ENCODE measurements around the gene UBE2U.

The UBE2U gene

GRCh38 chr1:64203420-64203819 is at the start of gene UBE2U:
TSS of gene UBE2U (plus strand) at chr1:64203623. CDS start at chr1:64204051, 428 bp downstream.
- no peak for DNase-seq
- ATAC-seq = no peak

GRCh38 chr1:64155278-64155677 is 48.1 kb upstream of the UBE2U start:
- DNase-seq (no peak), ATAC-seq (no peak)

GRCh38 chr1:64161357-64161941 is 42.0 kb upstream of the UBE2U start:
- ATAC-seq = no peak
- no peak for DNase-seq

GRCh38 chr1:64162151-64162550 is 41.3 kb upstream of the UBE2U start:
- ATAC-seq = no peak
- no peak for DNase-seq

- DNase-seq = no peak
- no peak for ATAC-seq
Measured at GRCh38 chr1:64162804-64163203, 40.6 kb upstream of the UBE2U start.

GRCh38 chr1:64163431-64163830 is 40.0 kb upstream of the UBE2U start:
- DNase-seq (no peak), ATAC-seq (no peak)

- DNase-seq = no peak
- ATAC-seq = no peak
Measured at GRCh38 chr1:64163970-64164369, 39.5 kb upstream of the UBE2U start.

GRCh38 chr1:64166629-64167028 is 36.8 kb upstream of the UBE2U start:
- ATAC-seq (no peak), DNase-seq (no peak)

- ATAC-seq (no peak), DNase-seq (no peak)
Measured at GRCh38 chr1:64167176-64167575, 36.2 kb upstream of the UBE2U start.

GRCh38 chr1:64171246-64171645 is 32.2 kb upstream of the UBE2U start:
- DNase-seq (no peak), ATAC-seq (peak; percentile 8)

GRCh38 chr1:64171797-64172281 is 31.6 kb upstream of the UBE2U start:
- DNase-seq (no peak), ATAC-seq (peak; percentile 84)

GRCh38 chr1:64172458-64172983 is 30.9 kb upstream of the UBE2U start:
- no peak for DNase-seq
- ATAC-seq = no peak

- ATAC-seq = no peak
- no peak for DNase-seq
Measured at GRCh38 chr1:64173336-64173940, 30.0 kb upstream of the UBE2U start.

- ATAC-seq (no peak), DNase-seq (no peak)
Measured at GRCh38 chr1:64175639-64176038, 27.8 kb upstream of the UBE2U start.

GRCh38 chr1:64176659-64177058 is 26.8 kb upstream of the UBE2U start:
- ATAC-seq (no peak), DNase-seq (no peak)

GRCh38 chr1:64179588-64179987 is 23.8 kb upstream of the UBE2U start:
- DNase-seq (no peak), ATAC-seq (no peak)

GRCh38 chr1:64182207-64182606 is 21.2 kb upstream of the UBE2U start:
- no peak for ATAC-seq
- no peak for DNase-seq

GRCh38 chr1:64183395-64184002 is 19.9 kb upstream of the UBE2U start:
- ATAC-seq (no peak), DNase-seq (no peak)

- ATAC-seq (no peak), DNase-seq (no peak)
Measured at GRCh38 chr1:64184003-64184440, 19.4 kb upstream of the UBE2U start.

- no peak for ATAC-seq
- no peak for DNase-seq
Measured at GRCh38 chr1:64186138-64186897, 17.1 kb upstream of the UBE2U start.

- DNase-seq (no peak), ATAC-seq (no peak)
Measured at GRCh38 chr1:64186898-64187280, 16.5 kb upstream of the UBE2U start.

GRCh38 chr1:64187646-64188045 is 15.8 kb upstream of the UBE2U start:
- DNase-seq (no peak), ATAC-seq (no peak)

- DNase-seq (no peak), ATAC-seq (no peak)
Measured at GRCh38 chr1:64192290-64192689, 11.1 kb upstream of the UBE2U start.

Measured in stimulated activated naive CD8-positive, alpha-beta T cell treated with anti-CD3 and anti-CD28 coated beads, Interleukin-15, Interleukin-2, amounts not matched to agents 100 U/mL and 50 U/mL, for 24 hours (primary cell).